Activated naive CD8-positive, alpha-beta T cell (primary cell): Measurements from ENCODE around the gene NDUFV1.
"Not testable (repeated sequence)": the region's sequence is repeated elsewhere in the genome, so short reads cannot be mapped to it uniquely, and the experiment has no call there.

Experiments
- H3K27ac Mint-ChIP-seq: one replicate; pipeline ENCODE4 v1.8.0; 2021; ENCODE audit warnings: mixed read lengths
- H3K27me3 Mint-ChIP-seq: one replicate; pipeline ENCODE4 v1.8.0; 2021; ENCODE audit warnings: mixed read lengths
- H3K36me3 Mint-ChIP-seq: one replicate; pipeline ENCODE4 v1.8.0; 2021; ENCODE audit warnings: mixed read lengths
- H3K4me1 Mint-ChIP-seq: one replicate; pipeline ENCODE4 v1.8.0; 2021; ENCODE audit warnings: low read depth, mixed read lengths
- H3K4me3 Mint-ChIP-seq: one replicate; pipeline ENCODE4 v1.8.0; 2021; ENCODE audit warnings: mild to moderate bottlenecking, mixed read lengths
- H3K9me3 Mint-ChIP-seq: one replicate; pipeline ENCODE4 v1.8.0; 2021; ENCODE audit warnings: low read depth, mixed read lengths

The NDUFV1 gene

GRCh38 chr11:67606492-67607295 is at the start of gene NDUFV1:
NDUFV1 (plus strand) TSS chr11:67606936; CDS start chr11:67607005, 69 bp downstream.
- peaks cover 18% of the 10 kb centered on the region for H3K4me1 Mint-ChIP-seq
- H3K27me3 Mint-ChIP-seq, result peaks cover 5% of the 10 kb centered on the region
- peak within 1 kb of the TSS; percentile 88 for H3K27ac Mint-ChIP-seq
- no peaks in the 10 kb centered on the region for H3K9me3 Mint-ChIP-seq
- H3K36me3 Mint-ChIP-seq, result no peaks in the 10 kb centered on the region
- peak within 1 kb of the TSS; percentile 94 for H3K4me3 Mint-ChIP-seq

- Mint-ChIP-seq H3K4me3 (no peak overlapping the region), H3K9me3 (no peaks in the 10 kb centered on the region), H3K36me3 (no peaks in the 10 kb centered on the region), H3K27ac (no peak overlapping the region), H3K27me3 (no peaks in the 10 kb centered on the region), H3K4me1 (no peaks in the 10 kb centered on the region)
These were observed 48.5 kb upstream of the NDUFV1 start for GRCh38 chr11:67558084-67558772.

DNA sequence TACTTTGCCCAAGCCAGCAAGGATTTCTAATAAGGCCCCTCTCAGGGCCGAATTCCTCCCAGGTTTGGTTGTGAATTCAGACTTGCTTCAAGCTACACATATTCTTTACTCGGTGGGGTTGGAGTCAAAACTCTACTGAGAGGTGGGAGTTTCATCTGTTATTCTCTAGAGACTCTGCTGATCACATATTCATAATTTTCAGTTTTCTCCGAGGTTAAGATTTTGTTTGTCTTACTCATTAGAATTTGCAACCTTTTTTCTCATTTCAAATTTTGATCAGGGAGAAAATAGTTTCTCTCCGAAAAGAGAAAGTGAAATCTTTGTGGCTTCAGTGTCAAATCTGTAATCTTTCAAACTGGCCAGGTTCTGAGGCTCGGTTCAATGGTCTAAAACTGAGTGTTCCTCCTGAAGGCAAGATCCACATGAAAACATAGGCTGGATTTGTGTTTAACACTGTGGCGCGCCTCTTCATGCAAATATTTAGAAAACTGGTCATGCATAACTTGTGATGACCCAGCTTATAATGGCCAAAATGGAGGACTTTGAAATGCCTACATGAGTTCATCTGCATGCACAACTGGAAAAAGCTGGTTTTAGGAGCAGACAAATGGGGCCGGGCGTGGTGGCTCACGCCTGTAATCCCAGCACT is 44.6 kb upstream of the NDUFV1 start:
- Mint-ChIP-seq H3K27ac (no peak overlapping the region), H3K27me3 (no peaks in the 10 kb centered on the region), H3K4me3 (no peak overlapping the region), H3K9me3 (no peaks in the 10 kb centered on the region), H3K36me3 (no peaks in the 10 kb centered on the region), H3K4me1 (no peaks in the 10 kb centered on the region)

DNA sequence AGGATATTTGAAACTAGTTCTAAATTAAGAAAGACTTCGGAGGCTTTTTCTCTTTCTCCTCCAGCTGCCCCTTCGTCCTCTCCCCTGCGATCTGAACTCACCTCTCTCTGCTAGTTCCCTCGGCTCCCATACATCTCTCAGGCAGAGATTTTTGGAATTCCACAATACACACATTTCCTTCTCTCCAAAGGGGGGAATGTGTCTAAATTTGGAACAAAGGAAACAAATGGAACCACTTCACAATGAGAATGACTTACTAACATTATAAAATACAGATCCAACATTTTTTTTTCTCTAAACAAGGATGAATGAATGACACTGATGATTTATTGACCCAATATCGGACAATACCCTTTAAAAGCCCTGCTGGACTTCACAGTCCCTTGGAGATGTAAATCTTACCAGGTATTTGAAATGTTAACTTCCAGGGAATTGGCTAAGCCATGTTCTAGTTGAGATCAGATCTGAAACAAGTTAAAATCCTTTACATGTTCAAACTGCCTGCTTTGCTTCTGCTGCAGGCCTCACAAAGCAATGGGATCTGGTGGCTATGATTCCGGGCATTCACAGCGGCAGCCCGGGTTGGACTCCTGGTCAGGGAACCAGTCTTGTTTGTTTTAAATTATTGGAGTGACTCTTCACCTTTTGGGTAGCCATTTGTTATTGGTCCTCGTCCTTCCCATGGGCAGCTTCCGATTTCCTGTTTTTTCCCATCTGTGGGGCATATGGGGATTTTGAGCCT is 43.6 kb upstream of the NDUFV1 start:
- no peaks in the 10 kb centered on the region for H3K27me3 Mint-ChIP-seq
- H3K27ac Mint-ChIP-seq, result no peak overlapping the region
- no peaks in the 10 kb centered on the region for H3K4me1 Mint-ChIP-seq
- no peak overlapping the region for H3K4me3 Mint-ChIP-seq
- no peaks in the 10 kb centered on the region for H3K9me3 Mint-ChIP-seq
- H3K36me3 Mint-ChIP-seq, result no peaks in the 10 kb centered on the region

DNA sequence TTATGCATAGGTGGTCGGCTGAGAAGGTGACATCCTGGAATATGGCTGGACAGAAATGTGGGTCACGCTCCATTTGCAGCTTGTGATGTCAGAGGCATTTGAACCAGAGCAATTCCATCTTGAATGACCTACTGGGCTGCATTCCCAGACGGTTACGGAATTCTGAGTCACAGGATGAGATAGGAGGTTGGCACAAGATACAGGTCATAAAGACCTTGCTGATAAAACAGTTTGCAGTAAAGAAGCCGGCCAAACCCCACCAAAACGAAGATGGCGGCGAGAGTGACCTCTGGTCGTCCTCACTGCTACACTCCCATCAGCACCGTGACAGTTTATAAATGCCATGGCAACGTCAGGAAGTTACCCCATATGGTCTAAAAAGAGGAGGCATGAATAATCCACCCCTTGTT is 43.0 kb upstream of the NDUFV1 start:
- not testable (repeated sequence) for H3K27ac Mint-ChIP-seq, H3K27me3 Mint-ChIP-seq, H3K36me3 Mint-ChIP-seq, H3K4me3 Mint-ChIP-seq, H3K9me3 Mint-ChIP-seq, H3K4me1 Mint-ChIP-seq

- H3K9me3 Mint-ChIP-seq, result no peaks in the 10 kb centered on the region
- no peaks in the 10 kb centered on the region for H3K36me3 Mint-ChIP-seq
- no peaks in the 10 kb centered on the region for H3K4me1 Mint-ChIP-seq
- H3K27me3 Mint-ChIP-seq, result no peaks in the 10 kb centered on the region
- no peak overlapping the region for H3K4me3 Mint-ChIP-seq
- no peak overlapping the region for H3K27ac Mint-ChIP-seq
These were observed 42.5 kb upstream of the NDUFV1 start for GRCh38 chr11:67564230-67564629.

DNA sequence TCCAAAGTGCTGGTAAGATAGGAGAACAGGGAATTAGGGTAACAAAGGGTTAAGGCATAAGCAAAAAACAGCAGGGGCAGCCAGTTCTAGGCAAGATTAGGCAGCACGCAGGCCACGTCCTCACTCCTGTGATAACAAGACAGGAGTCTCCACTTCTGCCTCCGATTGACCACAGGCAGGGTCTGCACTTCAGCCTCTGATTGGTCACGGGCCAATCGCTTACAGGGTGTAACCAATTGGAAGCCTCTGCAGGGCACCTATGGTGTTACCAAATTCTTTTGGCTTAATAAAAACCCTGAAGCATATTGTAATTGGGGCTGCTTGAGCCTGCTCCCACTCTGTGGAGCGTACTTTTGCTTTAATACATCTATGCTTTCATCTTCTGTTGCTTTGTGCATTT is 35.3 kb upstream of the NDUFV1 start:
- Mint-ChIP-seq H3K9me3 (no peaks in the 10 kb centered on the region), H3K27me3 (peaks cover 5% of the 10 kb centered on the region), H3K36me3 (no peaks in the 10 kb centered on the region), H3K27ac (no peak overlapping the region), H3K4me1 (no peaks in the 10 kb centered on the region), H3K4me3 (no peak overlapping the region)

- Mint-ChIP-seq H3K4me3 (no peak overlapping the region), H3K27me3 (peaks cover 6% of the 10 kb centered on the region), H3K4me1 (no peaks in the 10 kb centered on the region), H3K36me3 (no peaks in the 10 kb centered on the region), H3K9me3 (no peaks in the 10 kb centered on the region), H3K27ac (no peak overlapping the region)
These were observed 34.4 kb upstream of the NDUFV1 start for GRCh38 chr11:67572305-67572704.

- peaks cover 6% of the 10 kb centered on the region for H3K27me3 Mint-ChIP-seq
- H3K4me3 Mint-ChIP-seq, result no peak overlapping the region
- H3K36me3 Mint-ChIP-seq, result no peaks in the 10 kb centered on the region
- H3K9me3 Mint-ChIP-seq, result no peaks in the 10 kb centered on the region
- H3K27ac Mint-ChIP-seq, result no peak overlapping the region
- no peaks in the 10 kb centered on the region for H3K4me1 Mint-ChIP-seq
These were observed 33.9 kb upstream of the NDUFV1 start for GRCh38 chr11:67572747-67573419.

DNA sequence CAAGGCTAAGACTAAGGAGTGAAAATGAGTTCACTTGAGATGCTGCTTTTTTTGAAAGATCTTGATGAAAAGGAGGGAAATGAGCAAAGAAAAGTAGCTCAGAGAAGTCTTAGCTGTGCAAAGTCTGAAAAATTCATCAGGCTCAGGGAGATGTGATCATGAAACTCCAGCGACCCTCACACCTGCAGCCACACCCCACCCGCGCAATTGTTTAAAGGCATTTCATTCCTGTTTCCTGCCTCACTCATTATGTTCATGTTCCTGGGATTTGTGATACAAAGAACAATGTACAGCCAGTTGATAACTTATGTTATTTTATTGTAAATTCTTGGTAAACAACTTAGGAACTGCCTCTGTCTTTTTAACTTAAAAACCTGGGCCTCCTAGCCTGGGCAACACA is 31.8 kb upstream of the NDUFV1 start:
- H3K27me3 Mint-ChIP-seq, result peaks cover 8% of the 10 kb centered on the region
- H3K4me1 Mint-ChIP-seq, result peaks cover 10% of the 10 kb centered on the region
- no peaks in the 10 kb centered on the region for H3K36me3 Mint-ChIP-seq
- no peak overlapping the region for H3K4me3 Mint-ChIP-seq
- no peaks in the 10 kb centered on the region for H3K9me3 Mint-ChIP-seq
- no peak overlapping the region for H3K27ac Mint-ChIP-seq

- Mint-ChIP-seq H3K27ac (no peak overlapping the region), H3K36me3 (no peaks in the 10 kb centered on the region), H3K27me3 (peaks cover 8% of the 10 kb centered on the region), H3K4me1 (peaks cover 15% of the 10 kb centered on the region), H3K9me3 (no peaks in the 10 kb centered on the region), H3K4me3 (no peak overlapping the region)
These were observed 29.8 kb upstream of the NDUFV1 start for GRCh38 chr11:67576735-67577475.

GRCh38 chr11:67577951-67578350 is 28.8 kb upstream of the NDUFV1 start:
- Mint-ChIP-seq H3K4me3 (no peak overlapping the region), H3K4me1 (peaks cover 25% of the 10 kb centered on the region), H3K27me3 (peaks cover 8% of the 10 kb centered on the region), H3K36me3 (no peaks in the 10 kb centered on the region), H3K27ac (no peak overlapping the region), H3K9me3 (no peaks in the 10 kb centered on the region)

GRCh38 chr11:67581469-67581868 is 25.3 kb upstream of the NDUFV1 start:
- peaks cover 47% of the 10 kb centered on the region for H3K4me1 Mint-ChIP-seq
- H3K36me3 Mint-ChIP-seq, result peaks cover 6% of the 10 kb centered on the region
- H3K4me3 Mint-ChIP-seq, result no peak overlapping the region
- H3K27ac Mint-ChIP-seq, result no peak overlapping the region
- H3K27me3 Mint-ChIP-seq, result peaks cover 3% of the 10 kb centered on the region
- no peaks in the 10 kb centered on the region for H3K9me3 Mint-ChIP-seq

- H3K4me3 Mint-ChIP-seq, result no peak overlapping the region
- H3K4me1 Mint-ChIP-seq, result peaks cover 52% of the 10 kb centered on the region
- H3K27ac Mint-ChIP-seq, result no peak overlapping the region
These were observed 24.7 kb upstream of the NDUFV1 start for GRCh38 chr11:67582011-67582410.

More at GRCh38 chr11:67582011-67582410, 24.7 kb upstream of the NDUFV1 start:
- no peaks in the 10 kb centered on the region for H3K9me3 Mint-ChIP-seq
- peaks cover 2% of the 10 kb centered on the region for H3K27me3 Mint-ChIP-seq
- peaks cover 8% of the 10 kb centered on the region for H3K36me3 Mint-ChIP-seq
